Mucosa of descending colon (tissue), 3 donors: ENCODE measurements around the gene PPP1R26. TPM values are rescaled to one million over a fixed set of nuclear protein-coding genes. Genes with fewer than 3 reads are reported as not detected.
"Not testable (repeated sequence)": the region's sequence is repeated elsewhere in the genome, so short reads cannot be mapped to it uniquely, and the experiment has no call there.

Experiments
- ATAC-seq: fragments of 200-7000 bp; cut with Tn5 transposase; one replicate; pipeline ENCODE4 v1.9.1; 2020; ENCODE audit warnings: mild to moderate bottlenecking, moderate library complexity
- DNase-seq, 3 donors: peaks; one replicate each; pipeline ENCODE4 v3.0.0-alpha.2; 2020
- H3K36me3 ChIP-seq: fragments of 200-600 bp; one replicate; pipeline ENCODE4 v1.8.0; 2021; ENCODE audit warnings: low read depth, mild to moderate bottlenecking
- H3K4me1 ChIP-seq: fragments of 200-600 bp; one replicate; pipeline ENCODE4 v1.8.0; 2021; ENCODE audit warnings: low read depth, mild to moderate bottlenecking
- H3K4me3 ChIP-seq: fragments of 200-600 bp; one replicate; pipeline ENCODE4 v1.8.0; 2021; ENCODE audit warnings: mild to moderate bottlenecking
- H3K9me3 ChIP-seq: fragments of 200-600 bp; one replicate; pipeline ENCODE4 v1.8.0; 2021; ENCODE audit warnings: mild to moderate bottlenecking
- intact Hi-C, 2 donors: fragments of 100-400 bp; cut with DNase I in 1 of 2; cut with micrococcal nuclease in 1 of 2; formaldehyde crosslinking; loops; one replicate each; pipeline versions ENCODE4 v1.11.0 to v1.11.1; 2022; cut with DNase I, micrococcal nuclease
- long read RNA-seq, 2 donors: library from polyadenylated mRNA; unstranded; transcript quantifications; one replicate each; pipeline ENCODE4 v2.0.0, GENCODE V29; 2019 to 2021
- total RNA-seq, 3 donors: library from RNA; stranded (reverse); fragmentation: NEBNext Ultra II Directional in 2 of 3; extraction: Animal tissue kit (Norgen Biotek cat#: 25700) in 2 of 3; gene quantifications; one replicate each; pipeline versions ENCODE4 v1.2.1 to v1.2.4, GENCODE V29; 2021 to 2023
- TF ChIP-seq, protein P1 (sequence below): fragments of 200-600 bp; IDR thresholded peaks from one replicate; pipeline ENCODE4 v1.8.0; 2022; ENCODE audit warnings: antibody characterized with exemption, mild to moderate bottlenecking
- donor health status: DM: no; HTN: no; CAD: no; lungs with moderate emphysema.
- donor health status: DM: no; HTN: no; CAD: no.
- donor health status: DM: no; HTN: yes; CAD: no.

PPP1R26 gene, protein sequence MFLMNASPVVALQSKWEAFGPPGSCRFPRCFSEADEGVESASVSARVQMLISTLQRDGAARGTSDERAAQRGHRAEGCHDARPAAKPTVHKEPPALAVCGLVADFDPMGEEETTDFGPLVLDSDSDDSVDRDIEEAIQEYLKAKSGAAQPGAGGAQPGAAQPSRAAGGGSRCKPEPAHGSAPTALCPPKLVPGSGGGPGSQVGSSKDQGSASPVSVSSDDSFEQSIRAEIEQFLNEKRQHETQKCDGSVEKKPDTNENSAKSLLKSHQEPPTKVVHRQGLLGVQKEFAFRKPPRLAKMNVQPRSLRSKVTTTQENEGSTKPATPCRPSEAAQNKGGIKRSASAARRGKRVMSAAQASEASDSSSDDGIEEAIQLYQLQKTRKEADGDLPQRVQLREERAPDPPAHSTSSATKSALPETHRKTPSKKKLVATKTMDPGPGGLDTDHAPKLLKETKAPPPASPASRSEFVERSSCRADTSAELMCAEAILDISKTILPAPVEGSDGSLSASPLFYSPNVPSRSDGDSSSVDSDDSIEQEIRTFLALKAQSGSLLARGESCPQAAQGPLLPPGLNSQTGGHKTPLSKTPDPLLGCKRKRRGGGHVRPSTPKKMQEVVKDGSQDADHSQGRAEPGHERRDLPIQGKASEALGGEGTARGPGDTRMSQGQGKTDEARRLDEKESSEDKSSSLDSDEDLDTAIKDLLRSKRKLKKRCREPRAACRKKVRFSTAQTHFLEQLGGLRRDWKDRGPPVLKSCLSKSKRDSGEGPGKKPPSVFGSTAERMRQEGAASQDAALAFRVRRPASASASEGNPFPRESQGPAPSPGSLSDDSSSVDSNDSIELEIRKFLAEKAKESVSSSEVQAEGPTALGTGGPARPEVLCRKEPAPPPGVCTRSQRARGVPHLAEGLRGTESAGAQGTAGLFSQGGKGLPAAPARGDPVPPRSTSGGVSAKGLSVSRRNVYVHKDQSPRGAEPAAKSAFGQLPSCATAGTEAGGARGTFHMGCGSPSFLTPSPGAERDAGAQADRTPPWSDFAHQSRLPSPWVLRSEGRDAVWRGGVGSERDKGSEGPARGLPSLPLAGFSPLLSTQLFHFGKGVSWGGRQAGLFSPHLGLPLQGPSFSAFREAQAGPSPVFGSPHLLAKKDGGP (N-terminal part only)
- 10 to 100 TPM; 16.4 to 24.5 (median 21.5) TPM for total RNA-seq
- long read RNA-seq, donor 1, full-length matches to known transcripts: 33 of 42 reads
- long read RNA-seq, donor 1, partial matches to known transcripts: 5 of 42 reads
- long read RNA-seq, donor 1, other reads (novel, unspliced or antisense): 4 of 42 reads
- long read RNA-seq, donor 2, full-length matches to known transcripts: 2 of 2 reads
- long read RNA-seq, donor 2, partial matches to known transcripts: 0 of 2 reads
- long read RNA-seq, donor 2, other reads (novel, unspliced or antisense): 0 of 2 reads

DNA sequence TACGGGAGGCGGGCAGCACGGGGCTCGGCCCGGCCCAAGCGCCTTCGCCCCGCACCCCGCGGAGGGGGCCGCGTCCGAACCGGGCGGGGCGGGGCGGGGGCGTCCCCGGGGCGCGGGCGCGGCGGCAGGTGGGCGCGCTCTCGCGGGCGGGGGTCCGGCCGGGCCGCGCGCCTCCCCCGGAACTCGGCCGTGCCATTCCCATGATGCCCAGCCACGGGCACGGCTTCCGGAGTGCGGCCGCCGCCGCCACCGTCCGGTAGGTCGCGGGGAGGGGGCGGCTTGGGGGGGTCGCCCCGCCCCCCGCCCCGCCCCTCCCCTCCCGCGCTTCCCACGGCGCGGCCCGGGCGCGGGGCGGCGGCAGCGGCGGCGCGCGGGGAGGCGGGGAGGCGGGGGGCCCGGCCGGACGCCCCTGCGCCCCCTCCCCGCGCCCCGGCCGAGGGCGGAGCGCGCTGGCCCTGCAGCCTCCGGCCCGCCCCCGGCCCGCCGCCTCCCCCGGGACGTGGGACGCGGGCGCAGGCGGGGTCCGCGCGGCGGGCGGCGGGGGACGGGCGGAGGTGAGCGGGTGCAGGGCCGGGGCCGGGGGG is at the start of gene PPP1R26:
Gene PPP1R26, plus strand, starts transcription at position 314 of the 584 bp plus-strand sequence. CDS start 4,729 bp downstream, outside the sequence.
- H3K9me3 ChIP-seq: no peaks in the 10 kb centered on the region
- H3K4me3 ChIP-seq: peak within 1 kb of the TSS; percentile 65
- TF ChIP-seq, protein P1, sequence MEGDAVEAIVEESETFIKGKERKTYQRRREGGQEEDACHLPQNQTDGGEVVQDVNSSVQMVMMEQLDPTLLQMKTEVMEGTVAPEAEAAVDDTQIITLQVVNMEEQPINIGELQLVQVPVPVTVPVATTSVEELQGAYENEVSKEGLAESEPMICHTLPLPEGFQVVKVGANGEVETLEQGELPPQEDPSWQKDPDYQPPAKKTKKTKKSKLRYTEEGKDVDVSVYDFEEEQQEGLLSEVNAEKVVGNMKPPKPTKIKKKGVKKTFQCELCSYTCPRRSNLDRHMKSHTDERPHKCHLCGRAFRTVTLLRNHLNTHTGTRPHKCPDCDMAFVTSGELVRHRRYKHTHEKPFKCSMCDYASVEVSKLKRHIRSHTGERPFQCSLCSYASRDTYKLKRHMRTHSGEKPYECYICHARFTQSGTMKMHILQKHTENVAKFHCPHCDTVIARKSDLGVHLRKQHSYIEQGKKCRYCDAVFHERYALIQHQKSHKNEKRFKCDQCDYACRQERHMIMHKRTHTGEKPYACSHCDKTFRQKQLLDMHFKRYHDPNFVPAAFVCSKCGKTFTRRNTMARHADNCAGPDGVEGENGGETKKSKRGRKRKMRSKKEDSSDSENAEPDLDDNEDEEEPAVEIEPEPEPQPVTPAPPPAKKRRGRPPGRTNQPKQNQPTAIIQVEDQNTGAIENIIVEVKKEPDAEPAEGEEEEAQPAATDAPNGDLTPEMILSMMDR: no peak
- H3K4me1 ChIP-seq: peaks cover 14% of the 10 kb centered on the region
- DNase-seq (peak; percentile 45 to 65 (median 60)), ATAC-seq (peak; percentile 26)
- intact Hi-C loops: no loop called here
- H3K36me3 ChIP-seq: no peaks in the 10 kb centered on the region

DNA sequence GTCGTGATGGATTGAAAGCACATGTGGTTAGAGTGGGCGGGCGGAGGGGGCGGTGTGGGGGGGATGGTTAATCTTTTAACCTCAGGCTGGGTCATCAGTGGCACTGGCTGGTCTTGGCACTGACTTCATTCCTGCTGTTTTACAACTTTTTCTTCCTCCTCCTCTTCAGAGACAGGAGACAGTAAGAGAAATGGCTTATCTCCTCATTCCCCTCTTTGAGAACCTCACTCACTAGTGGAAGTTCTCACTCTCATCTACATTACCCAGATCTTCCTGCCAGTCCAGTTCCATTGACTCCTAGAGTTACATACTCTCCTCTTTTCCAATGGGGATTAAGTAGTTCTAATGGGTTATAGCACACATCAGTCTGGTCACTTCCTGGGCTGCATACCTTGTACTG is 42.3 kb upstream of the PPP1R26 start:
- intact Hi-C loops: no loop called here
- Histone ChIP-seq H3K36me3 (no peaks in the 10 kb centered on the region), H3K9me3 (peaks cover 16% of the 10 kb centered on the region), H3K4me3 (no peak overlapping the region), H3K4me1 (no peaks in the 10 kb centered on the region)
- DNase-seq (no peak), ATAC-seq (no peak)
- TF ChIP-seq, protein P1: no peak

DNA sequence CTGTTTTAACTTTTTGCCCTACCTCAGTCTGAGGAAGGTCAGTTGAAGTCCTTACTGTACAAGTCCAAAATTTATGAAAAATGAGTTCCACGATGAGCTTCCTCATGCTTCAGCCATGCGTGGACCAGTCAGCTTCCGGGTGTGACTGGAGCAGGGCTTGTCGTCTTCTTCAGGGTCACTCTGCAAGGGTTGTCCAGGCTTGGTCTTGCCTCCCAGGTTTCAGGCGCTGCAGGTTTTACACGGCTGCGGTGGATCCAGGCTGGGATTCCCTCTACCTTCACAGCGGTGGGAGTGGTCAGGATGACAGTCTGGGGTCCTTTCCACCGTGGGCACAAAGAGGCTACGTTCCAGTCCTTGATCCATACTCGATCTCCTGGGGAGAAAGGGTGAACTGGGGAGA is 41.9 kb upstream of the PPP1R26 start:
- intact Hi-C loops, ATAC-seq, DNase-seq, H3K36me3 ChIP-seq, H3K4me3 ChIP-seq, H3K4me1 ChIP-seq: not testable (repeated sequence)
- H3K9me3 ChIP-seq: peaks cover 16% of the 10 kb centered on the region

DNA sequence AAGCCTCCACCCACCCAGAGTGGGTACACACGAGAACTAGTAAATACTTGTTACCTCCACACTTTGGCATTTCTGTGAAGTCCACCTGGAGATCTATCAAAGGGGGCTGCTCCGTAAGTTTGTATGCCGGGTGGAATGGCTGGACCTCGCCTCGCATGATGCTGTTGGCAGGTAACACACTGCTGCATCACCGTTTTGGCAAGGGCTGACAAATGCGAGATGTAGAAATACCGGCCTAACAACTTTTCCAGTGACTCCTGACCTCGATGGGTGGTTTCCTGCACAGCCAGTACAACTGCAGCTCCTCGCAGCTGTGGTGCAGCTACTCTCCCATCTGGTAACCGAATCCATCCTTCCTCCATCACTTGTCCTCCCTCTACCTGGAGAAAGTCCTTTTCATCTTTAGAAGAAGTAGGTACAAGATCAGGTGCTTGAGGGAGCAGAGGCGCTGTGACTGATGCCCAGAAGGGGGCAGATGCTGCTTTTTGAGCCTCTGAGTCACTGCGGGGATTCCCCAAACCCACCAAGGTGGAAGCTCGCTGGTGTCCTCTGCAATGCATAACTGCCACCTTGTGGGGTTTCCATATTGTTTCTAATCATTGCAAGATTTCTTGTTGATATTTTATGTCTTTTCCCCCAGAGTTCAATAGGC is 40.9 kb upstream of the PPP1R26 start:
- H3K4me1 ChIP-seq, ATAC-seq, intact Hi-C loops, H3K4me3 ChIP-seq, H3K36me3 ChIP-seq: not testable (repeated sequence)
- DNase-seq: peak in 1 of 3 donors; percentile 9
- H3K9me3 ChIP-seq: peaks cover 16% of the 10 kb centered on the region

DNA sequence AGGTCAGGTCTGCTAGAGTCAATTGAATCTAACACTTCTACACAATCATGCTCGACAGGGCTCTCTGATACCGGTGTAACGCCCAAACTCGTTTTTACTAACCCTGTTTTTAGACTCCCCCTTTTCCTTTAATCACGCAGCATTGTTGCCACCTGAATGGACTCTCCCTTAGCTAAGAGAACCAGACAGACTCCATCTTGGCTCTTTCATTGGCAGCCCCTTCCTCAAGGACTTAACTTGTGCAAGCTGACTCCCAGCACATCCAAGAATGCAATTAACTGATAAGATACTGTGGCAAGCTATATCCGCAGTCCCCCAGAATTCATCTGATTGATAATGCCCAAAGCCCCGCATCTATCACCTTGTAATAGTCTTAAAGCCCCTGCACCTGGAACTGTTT is 40.1 kb upstream of the PPP1R26 start:
- H3K4me1 ChIP-seq, intact Hi-C loops, H3K36me3 ChIP-seq, DNase-seq, H3K4me3 ChIP-seq, ATAC-seq: not testable (repeated sequence)
- H3K9me3 ChIP-seq: peaks cover 16% of the 10 kb centered on the region

DNA sequence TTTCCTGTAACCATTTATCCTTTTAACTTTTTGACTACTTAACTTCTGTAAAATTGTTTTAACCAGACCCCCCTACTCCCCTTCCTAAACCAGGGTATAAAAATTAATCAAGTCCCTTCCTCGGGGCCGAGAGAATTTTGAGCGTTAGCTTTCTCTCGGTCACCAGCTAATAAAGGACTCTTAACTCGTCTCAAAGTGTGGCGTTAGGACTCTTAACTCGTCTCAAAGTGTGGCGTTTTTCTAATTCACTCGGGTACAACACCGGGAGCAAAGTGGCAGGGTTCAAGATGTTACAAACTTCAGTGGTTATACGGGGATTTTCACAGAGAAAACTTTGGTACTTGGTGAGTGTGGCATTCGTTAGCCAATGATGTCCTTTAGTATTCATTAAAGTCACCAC is 39.7 kb upstream of the PPP1R26 start:
- TF ChIP-seq, protein P1: no peak
- no peak for ATAC-seq
- no peak for DNase-seq
- intact Hi-C loops: no loop called here
- Histone ChIP-seq H3K9me3 (peaks cover 16% of the 10 kb centered on the region), H3K36me3 (no peaks in the 10 kb centered on the region), H3K4me1 (no peaks in the 10 kb centered on the region), H3K4me3 (no peak overlapping the region)
